Activated CD4-positive, alpha-beta memory T cell treated with anti-CD3 and anti-CD28 coated beads, Interleukin-2, amount 10 ng/mL, durations not matched to agents 7 days and 5 days (primary cell): ENCODE results near the gene SQSTM1. TPM values are rescaled to one million over a fixed set of nuclear protein-coding genes. Genes with fewer than 3 reads are reported as not detected.

Experiments used
- CTCF ChIA-PET: fragments of 350-600 bp; sonication (Branson Sonifier 250); formaldehyde crosslinking; loops from one replicate; lab custom pipeline; 2021; ENCODE audit warnings: antibody characterized with exemption, inconsistent platforms; lab: Charles Lee
- POLR2A ChIA-PET: fragments of 350-600 bp; sonication (Branson Sonifier 250); formaldehyde crosslinking; loops from one replicate; lab custom pipeline; 2021; ENCODE audit warnings: antibody characterized with exemption; lab: Charles Lee
- DNase-seq: peaks from one replicate; pipeline ENCODE4 v3.0.0-alpha.2; 2020
- H3K27ac Mint-ChIP-seq: one replicate; pipeline ENCODE4 v1.8.0; 2021; ENCODE audit warnings: mild to moderate bottlenecking, mixed read lengths
- H3K27me3 Mint-ChIP-seq: one replicate; pipeline ENCODE4 v1.8.0; 2021; ENCODE audit warnings: mixed read lengths
- H3K36me3 Mint-ChIP-seq: one replicate; pipeline ENCODE4 v1.8.0; 2021; ENCODE audit warnings: low read depth, mixed read lengths
- H3K4me1 Mint-ChIP-seq: one replicate; pipeline ENCODE4 v1.8.0; 2021; ENCODE audit warnings: mixed read lengths
- H3K4me3 Mint-ChIP-seq: one replicate; pipeline ENCODE4 v1.8.0; 2021; ENCODE audit warnings: mild to moderate bottlenecking, mixed read lengths
- H3K9me3 Mint-ChIP-seq: one replicate; pipeline ENCODE4 v1.8.0; 2021; ENCODE audit warnings: mixed read lengths
- total RNA-seq, 2 experiments: library from RNA; stranded (reverse); gene quantifications; one replicate each; pipeline ENCODE4 v1.2.3, GENCODE V29; 2021

Gene SQSTM1
- total RNA-seq, 2 experiments from 2014 or later = 178 to 183 TPM

DNA sequence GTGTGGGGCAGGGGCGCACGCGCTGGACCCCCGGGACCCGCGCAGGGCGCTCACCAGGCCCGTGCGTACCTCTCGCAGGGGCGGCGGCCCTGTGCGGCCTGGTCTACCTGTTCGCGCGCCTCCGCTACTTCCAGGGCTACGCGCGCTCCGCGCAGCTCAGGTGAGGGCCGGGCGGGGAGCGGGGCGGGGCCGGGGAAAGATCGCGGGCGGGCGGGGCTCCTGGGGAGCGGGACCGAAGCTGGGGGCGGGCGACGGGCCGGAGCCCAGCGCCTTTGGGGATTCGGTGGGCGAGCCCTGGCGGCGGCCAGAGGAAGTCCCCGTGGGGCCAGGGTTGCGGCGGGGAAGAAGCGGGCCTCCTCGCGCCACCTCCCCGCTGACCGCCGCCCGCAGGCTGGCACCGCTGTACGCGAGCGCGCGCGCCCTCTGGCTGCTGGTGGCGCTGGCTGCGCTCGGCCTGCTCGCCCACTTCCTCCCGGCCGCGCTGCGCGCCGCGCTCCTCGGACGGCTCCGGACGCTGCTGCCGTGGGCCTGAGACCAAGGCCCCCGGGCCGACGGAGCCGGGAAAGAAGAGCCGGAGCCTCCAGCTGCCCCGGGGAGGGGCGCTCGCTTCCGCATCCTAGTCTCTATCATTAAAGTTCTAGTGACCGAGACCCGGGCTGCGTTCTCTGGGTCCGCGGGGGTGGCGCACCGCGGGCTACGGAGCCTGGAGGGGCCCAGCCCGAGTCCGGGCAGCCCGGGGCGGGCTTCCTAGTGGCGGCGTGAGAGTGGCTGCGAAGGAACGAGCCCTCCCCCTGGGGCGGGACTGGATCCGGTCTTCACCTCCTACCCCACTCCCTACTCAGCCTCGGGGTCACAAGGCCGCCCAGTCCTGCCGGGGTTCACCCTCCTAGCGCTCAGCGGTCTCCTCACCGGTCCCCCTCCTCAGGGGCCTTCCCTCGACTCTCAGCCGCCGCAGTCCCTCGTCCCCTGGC lies 24.6 kb upstream of the SQSTM1 start:
- Mint-ChIP-seq H3K36me3 (peaks cover 18% of the 10 kb centered on the region), H3K27me3 (no peaks in the 10 kb centered on the region), H3K4me1 (peaks cover 26% of the 10 kb centered on the region), H3K9me3 (no peaks in the 10 kb centered on the region), H3K27ac (peak overlapping the region; percentile 30), H3K4me3 (peak overlapping the region; percentile 59)
- DNase-seq = peak; percentile 76
- POLR2A ChIA-PET = interaction anchor here (1.3 to 5.8 kb wide), 9 partner anchors 10 to 174 kb away, joined by 3 to 37 read pairs (median 5); partner anchors contain the start of genes HNRNPH1, MGAT4B, MRNIP and SQSTM1
- CTCF ChIA-PET = interaction anchor here (0.6 to 2.3 kb wide), 8 partner anchors 10 to 63 kb away, joined by 3 to 11 read pairs (median 4); no protein-coding TSS in a partner anchor

GRCh38 chr5:179796877-179797608 lies 23.7 kb upstream of the SQSTM1 start:
- H3K27ac Mint-ChIP-seq = peak overlapping the region; percentile 30
- DNase-seq = no peak
- no peaks in the 10 kb centered on the region for H3K27me3 Mint-ChIP-seq
- no peaks in the 10 kb centered on the region for H3K9me3 Mint-ChIP-seq
- peaks cover 22% of the 10 kb centered on the region for H3K36me3 Mint-ChIP-seq
- ChIA-PET POLR2A (interaction anchor here (0.8 to 5.8 kb wide), 7 partner anchors 10 to 174 kb away, joined by 3 to 37 read pairs (median 5); partner anchors contain the start of genes HNRNPH1, MGAT4B, MRNIP and SQSTM1), CTCF (interaction anchor here (1.1 to 2.3 kb wide), 4 partner anchors 14 to 42 kb away, joined by 3 to 11 read pairs (median 4); no protein-coding TSS in a partner anchor)
- H3K4me1 Mint-ChIP-seq = peaks cover 30% of the 10 kb centered on the region
- peak overlapping the region; percentile 26 for H3K4me3 Mint-ChIP-seq

GRCh38 chr5:179797741-179798140 lies 23.0 kb upstream of the SQSTM1 start:
- Mint-ChIP-seq H3K4me1 (peaks cover 29% of the 10 kb centered on the region), H3K36me3 (peaks cover 22% of the 10 kb centered on the region), H3K27me3 (no peaks in the 10 kb centered on the region), H3K4me3 (no peak overlapping the region), H3K9me3 (no peaks in the 10 kb centered on the region), H3K27ac (no peak overlapping the region)
- POLR2A ChIA-PET = interaction anchor here (1.1 to 5.8 kb wide), 4 partner anchors 9 to 175 kb away, joined by 3 to 37 read pairs (median 6); partner anchors contain the start of genes HNRNPH1 and MGAT4B
- CTCF ChIA-PET = interaction anchor here (1.1 to 2.3 kb wide), 2 partner anchors 13 to 35 kb away, joined by 3 to 11 read pairs; no protein-coding TSS in a partner anchor
- DNase-seq = no peak

GRCh38 chr5:179798144-179798770 lies 22.4 kb upstream of the SQSTM1 start:
- ChIA-PET CTCF (interaction anchor here (2.3 kb wide), 1 partner anchor 36 kb away, joined by 11 read pairs; no protein-coding TSS in a partner anchor), POLR2A (interaction anchor here (1.0 to 5.8 kb wide), 4 partner anchors 8 to 175 kb away, joined by 3 to 37 read pairs (median 6); partner anchors contain the start of genes HNRNPH1 and MGAT4B)
- H3K9me3 Mint-ChIP-seq = no peaks in the 10 kb centered on the region

DNA sequence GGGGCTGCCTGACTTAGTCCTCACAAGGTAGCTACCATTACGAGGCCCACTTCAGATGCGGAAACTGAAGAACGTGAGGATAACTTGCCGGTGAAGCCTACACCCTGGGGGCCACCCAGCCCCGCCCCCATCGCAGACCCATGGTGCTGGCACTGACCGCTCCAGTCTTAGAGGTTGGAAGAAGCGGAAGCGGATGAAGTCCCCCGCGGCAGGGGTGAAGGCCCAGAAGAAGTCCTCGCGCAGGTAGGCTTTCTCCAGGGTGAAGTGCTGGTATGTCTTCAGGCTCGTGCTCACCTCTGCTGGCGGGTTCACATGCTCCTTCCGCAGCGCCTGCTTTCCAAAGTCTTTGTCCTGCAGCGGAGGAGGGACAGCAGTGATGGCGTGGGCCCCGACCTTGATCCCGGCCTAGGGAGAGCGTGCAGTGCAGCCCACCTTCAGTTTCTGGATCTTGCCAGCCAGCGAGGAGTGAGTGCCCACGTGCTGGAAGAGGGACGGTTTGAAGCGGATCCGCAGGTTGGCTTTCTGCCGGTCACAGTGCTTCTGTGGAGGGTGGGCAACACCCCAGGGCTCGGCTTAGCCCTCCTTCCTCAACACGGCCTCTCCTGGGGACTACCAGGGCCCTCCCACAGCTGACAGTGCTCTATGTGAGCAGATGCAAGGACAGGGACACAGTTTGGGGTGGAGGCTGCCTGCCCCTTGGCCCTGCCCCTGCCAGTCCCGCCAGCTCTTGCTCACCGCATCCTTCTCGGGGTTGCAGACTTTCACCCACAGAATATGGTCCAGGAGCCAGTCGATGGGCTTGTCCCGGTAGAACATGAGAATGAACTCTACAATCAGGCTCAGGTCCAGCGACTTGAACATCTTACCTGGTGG lies 21.7 kb upstream of the SQSTM1 start:
- no peak for DNase-seq
- no peaks in the 10 kb centered on the region for H3K27me3 Mint-ChIP-seq
- no peaks in the 10 kb centered on the region for H3K9me3 Mint-ChIP-seq
- peaks cover 27% of the 10 kb centered on the region for H3K4me1 Mint-ChIP-seq
- POLR2A ChIA-PET = interaction anchor here (1.0 to 5.8 kb wide), 3 partner anchors 8 to 36 kb away, joined by 3 to 37 read pairs (median 3); partner anchors contain the start of gene MGAT4B
- peaks cover 22% of the 10 kb centered on the region for H3K36me3 Mint-ChIP-seq
- H3K27ac Mint-ChIP-seq = no peak overlapping the region
- H3K4me3 Mint-ChIP-seq = no peak overlapping the region
- CTCF ChIA-PET = no interaction called here

More at GRCh38 chr5:179798144-179798770, 22.4 kb upstream of the SQSTM1 start:
- Mint-ChIP-seq H3K36me3 (peaks cover 22% of the 10 kb centered on the region), H3K27me3 (no peaks in the 10 kb centered on the region), H3K4me3 (no peak overlapping the region), H3K4me1 (peaks cover 29% of the 10 kb centered on the region), H3K27ac (no peak overlapping the region)
- no peak for DNase-seq

DNA sequence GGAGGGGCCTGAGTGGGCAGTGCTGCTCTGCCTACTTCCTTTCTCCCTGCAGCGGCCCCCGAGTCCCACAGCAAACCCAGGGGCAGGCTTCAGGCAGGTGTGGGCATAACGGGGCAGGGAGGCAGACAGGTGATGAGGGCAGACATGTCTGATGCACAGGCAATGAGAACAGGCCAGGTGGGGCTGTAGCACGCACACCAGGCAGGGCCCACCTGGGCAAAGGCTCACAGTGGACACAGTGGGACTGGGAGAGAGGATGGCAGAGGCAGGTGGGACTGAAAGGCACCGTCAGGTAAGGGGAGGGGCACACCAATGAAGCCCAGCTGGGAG lies 21.1 kb upstream of the SQSTM1 start:
- DNase-seq = no peak
- H3K4me1 Mint-ChIP-seq = peaks cover 27% of the 10 kb centered on the region
- ChIA-PET CTCF (no interaction called here), POLR2A (no interaction called here)
- peaks cover 22% of the 10 kb centered on the region for H3K36me3 Mint-ChIP-seq
- no peak overlapping the region for H3K4me3 Mint-ChIP-seq
- H3K27me3 Mint-ChIP-seq = no peaks in the 10 kb centered on the region
- H3K9me3 Mint-ChIP-seq = no peaks in the 10 kb centered on the region
- H3K27ac Mint-ChIP-seq = no peak overlapping the region

- DNase-seq = no peak
- ChIA-PET POLR2A (interaction anchor here (1.1 kb wide), 1 partner anchor 180 kb away, joined by 3 read pairs; no protein-coding TSS in a partner anchor), CTCF (interaction anchor here (1.0 kb wide), 1 partner anchor 171 kb away, joined by 3 read pairs; no protein-coding TSS in a partner anchor)
- H3K4me1 Mint-ChIP-seq = peaks cover 27% of the 10 kb centered on the region
- H3K27me3 Mint-ChIP-seq = no peaks in the 10 kb centered on the region
- H3K27ac Mint-ChIP-seq = no peak overlapping the region
- peaks cover 22% of the 10 kb centered on the region for H3K36me3 Mint-ChIP-seq
- no peak overlapping the region for H3K4me3 Mint-ChIP-seq
- no peaks in the 10 kb centered on the region for H3K9me3 Mint-ChIP-seq
Measured at GRCh38 chr5:179800071-179800695, 20.5 kb upstream of the SQSTM1 start.

DNA sequence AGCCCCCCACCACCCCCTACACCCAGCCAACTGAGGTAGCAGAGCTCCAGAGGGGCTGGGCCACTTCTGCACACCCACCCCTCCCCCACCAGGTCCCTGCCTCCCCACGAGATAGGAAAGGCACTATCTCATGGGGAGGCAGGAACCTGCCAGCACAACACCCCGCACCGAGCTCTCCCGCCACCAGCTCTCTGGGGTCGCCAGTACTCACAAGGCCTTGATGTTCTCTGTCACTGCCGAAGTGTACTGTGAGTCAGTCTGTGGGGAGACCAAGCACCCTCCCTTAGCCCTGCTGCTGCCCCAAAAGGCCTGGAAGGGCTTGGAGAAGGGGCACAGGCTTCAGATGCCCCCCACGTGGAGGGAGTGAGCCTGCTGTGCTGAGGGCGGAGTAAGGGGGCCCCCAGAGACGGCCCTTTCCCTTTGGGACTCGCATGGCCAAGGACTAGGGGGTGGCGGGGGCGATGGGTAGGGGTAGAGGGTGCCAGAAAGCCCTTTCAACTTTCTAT lies 20.0 kb upstream of the SQSTM1 start:
- POLR2A ChIA-PET = interaction anchor here (1.1 kb wide), 1 partner anchor 180 kb away, joined by 3 read pairs; no protein-coding TSS in a partner anchor
- CTCF ChIA-PET = interaction anchor here (1.0 to 2.2 kb wide), 2 partner anchors 106 to 171 kb away, joined by 3 to 19 read pairs; partner anchors contain the start of gene TBC1D9B
- H3K36me3 Mint-ChIP-seq = peaks cover 22% of the 10 kb centered on the region

DNA sequence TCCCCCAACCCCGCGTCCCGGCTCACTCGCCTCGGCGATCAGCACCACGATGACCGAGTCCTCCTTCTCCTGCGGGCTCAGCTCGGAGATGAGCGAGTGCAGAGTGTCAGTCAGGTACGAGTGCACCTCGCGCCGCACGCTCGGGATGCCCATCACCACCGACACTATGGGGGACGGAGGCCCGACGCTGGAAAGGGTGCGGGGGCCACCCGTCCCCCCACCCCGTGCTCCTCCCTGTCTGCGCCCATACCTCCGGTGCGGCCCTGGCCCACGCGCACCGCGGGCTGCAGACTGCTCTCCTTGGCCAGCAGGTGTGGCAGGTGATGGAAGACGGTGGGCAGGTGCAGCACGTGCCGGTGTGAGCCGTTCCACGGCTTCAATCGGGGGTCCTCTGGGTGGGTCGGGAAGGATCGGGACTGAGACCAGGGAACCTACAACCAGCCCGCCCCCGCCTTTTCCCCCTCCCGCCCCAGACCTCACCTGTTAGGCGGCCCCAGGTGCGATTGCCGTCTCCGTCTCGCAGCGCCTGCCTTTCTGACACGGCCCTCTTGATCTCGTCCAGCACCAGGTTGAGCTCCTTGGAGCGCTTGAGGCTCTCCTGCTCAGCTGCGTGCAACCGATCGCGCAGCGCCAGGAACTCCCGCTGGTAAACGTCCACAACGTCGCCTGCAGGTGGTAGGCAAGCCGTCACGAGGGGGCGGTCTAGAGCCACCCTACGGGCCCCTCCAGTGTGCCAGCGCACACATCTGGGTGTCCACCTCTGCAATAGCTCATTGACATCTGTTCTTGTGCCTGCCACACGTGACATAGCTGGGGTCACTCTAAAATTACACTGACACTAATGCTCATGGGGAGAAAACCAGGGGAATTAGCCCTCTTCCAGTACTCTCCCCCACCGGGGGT lies 19.1 kb upstream of the SQSTM1 start:
- no peaks in the 10 kb centered on the region for H3K9me3 Mint-ChIP-seq
- CTCF ChIA-PET = interaction anchor here (0.6 to 2.2 kb wide), 28 partner anchors 8 to 324 kb away, joined by 3 to 19 read pairs (median 4); partner anchors contain the start of genes HNRNPH1, LTC4S and TBC1D9B
- POLR2A ChIA-PET = interaction anchor here (0.8 to 1.2 kb wide), 5 partner anchors 9 to 105 kb away, joined by 3 to 6 read pairs (median 5); partner anchors contain the start of gene SQSTM1

More for the DNA sequence above, 20.0 kb upstream of the SQSTM1 start:
- Mint-ChIP-seq H3K4me3 (no peak overlapping the region), H3K4me1 (peaks cover 30% of the 10 kb centered on the region), H3K9me3 (no peaks in the 10 kb centered on the region), H3K27me3 (no peaks in the 10 kb centered on the region), H3K27ac (no peak overlapping the region)
- no peak for DNase-seq

More for the DNA sequence above, 19.1 kb upstream of the SQSTM1 start:
- Mint-ChIP-seq H3K27me3 (no peaks in the 10 kb centered on the region), H3K27ac (no peak overlapping the region), H3K4me1 (peaks cover 30% of the 10 kb centered on the region), H3K36me3 (peaks cover 22% of the 10 kb centered on the region), H3K4me3 (no peak overlapping the region)
- DNase-seq = peak; percentile 85
